Measurements from ENCODE around the gene IRF2. TPM values are rescaled to one million over a fixed set of nuclear protein-coding genes. Genes with fewer than 3 reads are reported as not detected.
"Not testable (repeated sequence)": the region's sequence is repeated elsewhere in the genome, so short reads cannot be mapped to it uniquely, and the experiment has no call there.

IRF2 gene
- total RNA-seq, 1 donor from 2014 or later: 21.8 TPM

DNA sequence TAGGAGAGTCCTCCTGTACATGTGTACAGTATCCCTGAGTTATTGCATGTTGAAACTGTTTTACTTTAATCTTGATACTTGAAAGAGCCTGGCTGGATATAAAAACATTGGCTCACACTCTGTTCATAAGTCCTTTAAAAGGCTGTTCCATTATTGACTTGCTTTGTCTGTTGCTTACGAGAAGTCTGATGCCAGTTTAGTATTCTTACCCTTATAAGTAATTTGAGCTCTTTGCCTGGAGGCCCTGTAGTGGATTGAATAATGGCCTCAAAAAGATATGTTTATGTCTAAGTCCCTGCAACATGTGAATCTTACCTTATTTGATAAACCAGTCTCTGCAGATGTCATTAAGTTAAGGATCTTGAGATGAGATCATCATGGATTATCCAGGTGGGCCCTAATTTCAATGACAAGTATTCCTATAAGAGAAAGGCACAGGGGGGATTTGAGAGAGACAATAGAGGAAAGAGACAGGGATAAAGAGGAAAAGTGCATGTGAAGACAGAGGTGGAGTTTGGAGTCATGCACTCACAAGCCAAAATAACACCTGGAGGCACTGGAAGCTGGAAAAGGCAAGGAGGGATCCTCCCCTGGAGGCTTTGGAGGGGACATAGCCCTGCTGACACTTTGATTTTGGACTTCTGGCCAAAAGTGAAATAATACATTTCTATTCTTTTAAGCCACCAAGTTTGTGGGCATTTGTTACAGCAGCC, 98.1 kb downstream of the IRF2 start:
- no peak overlapping the region for H3K4me3 Mint-ChIP-seq (ENCODE audit: unreplicated experiment)

DNA sequence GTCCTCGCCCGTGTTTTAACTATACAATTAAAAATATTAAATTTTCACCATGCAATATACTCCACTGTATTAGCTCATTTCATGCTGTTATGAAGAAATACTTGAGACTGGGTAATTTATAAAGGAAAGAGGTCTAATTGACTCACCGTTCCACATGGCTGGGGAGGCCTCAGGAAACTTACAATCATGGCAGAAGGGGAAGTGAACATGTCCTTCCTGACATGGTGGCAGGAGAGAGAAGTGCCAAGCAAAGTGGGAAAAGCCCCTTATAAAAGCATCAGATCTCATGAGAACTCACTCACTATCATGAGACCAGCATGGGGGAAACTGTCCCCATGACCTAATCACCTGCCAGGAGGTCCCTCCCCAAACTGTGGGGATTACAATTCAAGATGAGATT, 98.7 kb downstream of the IRF2 start:
- not testable (repeated sequence) for H3K9me3 Mint-ChIP-seq (ENCODE audit: unreplicated experiment); H3K36me3 Mint-ChIP-seq (ENCODE audit: unreplicated experiment); H3K4me3 Mint-ChIP-seq (ENCODE audit: unreplicated experiment); H3K27me3 Mint-ChIP-seq (ENCODE audit: unreplicated experiment); H3K27ac Mint-ChIP-seq (ENCODE audit: unreplicated experiment); DNase-seq (ENCODE audit: extremely low spot score, unreplicated experiment); H3K4me1 Mint-ChIP-seq (ENCODE audit: unreplicated experiment)

More for the DNA sequence above, 98.1 kb downstream of the IRF2 start:
- peaks cover 9% of the 10 kb centered on the region for H3K4me1 Mint-ChIP-seq (ENCODE audit: unreplicated experiment)
- peak overlapping the region; percentile 46 for H3K27ac Mint-ChIP-seq (ENCODE audit: unreplicated experiment)
- TF ChIP-seq, protein P1, sequence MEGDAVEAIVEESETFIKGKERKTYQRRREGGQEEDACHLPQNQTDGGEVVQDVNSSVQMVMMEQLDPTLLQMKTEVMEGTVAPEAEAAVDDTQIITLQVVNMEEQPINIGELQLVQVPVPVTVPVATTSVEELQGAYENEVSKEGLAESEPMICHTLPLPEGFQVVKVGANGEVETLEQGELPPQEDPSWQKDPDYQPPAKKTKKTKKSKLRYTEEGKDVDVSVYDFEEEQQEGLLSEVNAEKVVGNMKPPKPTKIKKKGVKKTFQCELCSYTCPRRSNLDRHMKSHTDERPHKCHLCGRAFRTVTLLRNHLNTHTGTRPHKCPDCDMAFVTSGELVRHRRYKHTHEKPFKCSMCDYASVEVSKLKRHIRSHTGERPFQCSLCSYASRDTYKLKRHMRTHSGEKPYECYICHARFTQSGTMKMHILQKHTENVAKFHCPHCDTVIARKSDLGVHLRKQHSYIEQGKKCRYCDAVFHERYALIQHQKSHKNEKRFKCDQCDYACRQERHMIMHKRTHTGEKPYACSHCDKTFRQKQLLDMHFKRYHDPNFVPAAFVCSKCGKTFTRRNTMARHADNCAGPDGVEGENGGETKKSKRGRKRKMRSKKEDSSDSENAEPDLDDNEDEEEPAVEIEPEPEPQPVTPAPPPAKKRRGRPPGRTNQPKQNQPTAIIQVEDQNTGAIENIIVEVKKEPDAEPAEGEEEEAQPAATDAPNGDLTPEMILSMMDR (IDR thresholded peaks at IDR 0.05): no peak
- no peak for DNase-seq (ENCODE audit: extremely low spot score, unreplicated experiment)
- H3K27me3 Mint-ChIP-seq (ENCODE audit: unreplicated experiment): no peaks in the 10 kb centered on the region
- peaks cover 2% of the 10 kb centered on the region for H3K36me3 Mint-ChIP-seq (ENCODE audit: unreplicated experiment)
- peaks cover 9% of the 10 kb centered on the region for H3K9me3 Mint-ChIP-seq (ENCODE audit: unreplicated experiment)

DNA sequence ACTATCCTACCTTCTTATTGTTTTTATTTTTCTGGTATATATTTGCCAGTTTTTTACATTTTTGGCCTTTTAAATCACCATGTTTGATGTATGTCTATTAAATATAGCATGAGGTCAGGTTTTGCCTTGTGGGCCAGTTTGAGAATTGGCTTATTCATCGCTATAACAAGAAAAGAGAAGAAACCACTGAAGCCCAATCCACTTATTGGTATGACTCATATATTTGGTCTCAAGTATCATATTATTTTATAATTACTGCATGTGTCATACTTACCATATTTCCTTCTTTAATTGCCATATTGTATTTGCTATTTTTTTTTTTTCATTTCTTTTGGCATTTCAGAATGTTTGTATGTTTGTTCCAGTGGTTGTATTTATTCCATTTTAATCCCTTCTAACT, 99.3 kb downstream of the IRF2 start:
- no peak for DNase-seq (ENCODE audit: extremely low spot score, unreplicated experiment)
- TF ChIP-seq, protein P1 (IDR thresholded peaks at IDR 0.05): no peak
- Mint-ChIP-seq H3K27ac (ENCODE audit: unreplicated experiment) (no peak overlapping the region), H3K27me3 (ENCODE audit: unreplicated experiment) (no peaks in the 10 kb centered on the region), H3K9me3 (ENCODE audit: unreplicated experiment) (peaks cover 9% of the 10 kb centered on the region), H3K4me1 (ENCODE audit: unreplicated experiment) (peaks cover 16% of the 10 kb centered on the region), H3K4me3 (ENCODE audit: unreplicated experiment) (no peak overlapping the region), H3K36me3 (ENCODE audit: unreplicated experiment) (no peaks in the 10 kb centered on the region)

DNA sequence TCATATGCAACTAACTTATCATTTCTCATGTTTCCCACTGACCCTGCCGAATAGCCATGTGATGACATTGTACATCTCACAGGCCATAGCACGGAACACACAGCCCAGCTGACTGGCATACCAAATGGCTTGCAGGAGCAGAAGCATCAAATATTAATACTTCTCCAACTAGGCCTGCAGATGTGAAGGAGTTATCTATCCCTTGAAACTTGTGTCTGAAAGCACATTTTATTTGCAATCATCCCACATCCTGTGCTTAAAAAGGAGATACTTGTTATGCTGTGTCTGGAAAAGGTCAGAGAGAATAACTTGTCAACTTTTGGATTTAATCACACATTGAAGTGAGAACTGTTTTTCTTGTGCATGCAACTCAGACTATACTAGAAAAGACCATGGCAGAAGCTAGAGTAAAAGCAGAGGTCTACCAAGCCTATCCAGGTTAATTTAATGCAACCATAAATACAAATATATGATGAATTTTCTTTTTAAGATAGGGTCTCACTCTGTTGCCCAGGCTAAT, 100.4 kb downstream of the IRF2 start:
- H3K27ac Mint-ChIP-seq (ENCODE audit: unreplicated experiment): no peak overlapping the region
- no peaks in the 10 kb centered on the region for H3K27me3 Mint-ChIP-seq (ENCODE audit: unreplicated experiment)
- H3K4me3 Mint-ChIP-seq (ENCODE audit: unreplicated experiment): no peak overlapping the region
- no peaks in the 10 kb centered on the region for H3K36me3 Mint-ChIP-seq (ENCODE audit: unreplicated experiment)
- peaks cover 21% of the 10 kb centered on the region for H3K4me1 Mint-ChIP-seq (ENCODE audit: unreplicated experiment)
- DNase-seq (ENCODE audit: extremely low spot score, unreplicated experiment): no peak
- H3K9me3 Mint-ChIP-seq (ENCODE audit: unreplicated experiment): peaks cover 9% of the 10 kb centered on the region
- TF ChIP-seq, protein P1 (IDR thresholded peaks at IDR 0.05): no peak

DNA sequence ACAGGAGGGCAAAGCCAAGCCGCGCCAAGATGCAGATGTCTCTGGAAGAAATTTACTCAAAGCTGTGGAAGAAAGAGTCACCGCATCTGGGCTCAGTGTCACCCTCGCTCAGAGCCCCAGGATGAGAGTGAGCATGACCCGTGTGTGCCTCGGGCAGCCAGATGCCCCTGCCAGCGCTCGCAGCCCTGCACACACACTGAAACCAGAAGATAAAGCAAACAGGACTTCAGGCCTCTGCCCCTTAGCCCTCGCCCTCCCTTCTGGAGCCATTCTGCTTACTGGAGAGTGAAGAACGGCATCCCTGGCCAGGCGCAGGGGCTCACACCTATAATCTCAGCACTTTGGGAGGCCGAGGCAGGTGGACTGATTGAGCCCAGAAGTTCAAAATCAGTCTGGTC, 103.0 kb downstream of the IRF2 start:
- no peak for DNase-seq (ENCODE audit: extremely low spot score, unreplicated experiment)
- no peaks in the 10 kb centered on the region for H3K9me3 Mint-ChIP-seq (ENCODE audit: unreplicated experiment)
- TF ChIP-seq, protein P1 (IDR thresholded peaks at IDR 0.05): no peak
- H3K4me1 Mint-ChIP-seq (ENCODE audit: unreplicated experiment): peaks cover 21% of the 10 kb centered on the region
- no peaks in the 10 kb centered on the region for H3K36me3 Mint-ChIP-seq (ENCODE audit: unreplicated experiment)
- no peaks in the 10 kb centered on the region for H3K27me3 Mint-ChIP-seq (ENCODE audit: unreplicated experiment)
- no peak overlapping the region for H3K27ac Mint-ChIP-seq (ENCODE audit: unreplicated experiment)
- no peak overlapping the region for H3K4me3 Mint-ChIP-seq (ENCODE audit: unreplicated experiment)

Measured in osteocyte (in vitro differentiated cells).